ENCODE measurements around the gene HAUS8.
A peak's percentile ranks its signal among the peaks of the same experiment; 100 is the strongest.
"Not testable (repeated sequence)": the region's sequence is repeated elsewhere in the genome, so short reads cannot be mapped to it uniquely, and the experiment has no call there.

Gene HAUS8, protein sequence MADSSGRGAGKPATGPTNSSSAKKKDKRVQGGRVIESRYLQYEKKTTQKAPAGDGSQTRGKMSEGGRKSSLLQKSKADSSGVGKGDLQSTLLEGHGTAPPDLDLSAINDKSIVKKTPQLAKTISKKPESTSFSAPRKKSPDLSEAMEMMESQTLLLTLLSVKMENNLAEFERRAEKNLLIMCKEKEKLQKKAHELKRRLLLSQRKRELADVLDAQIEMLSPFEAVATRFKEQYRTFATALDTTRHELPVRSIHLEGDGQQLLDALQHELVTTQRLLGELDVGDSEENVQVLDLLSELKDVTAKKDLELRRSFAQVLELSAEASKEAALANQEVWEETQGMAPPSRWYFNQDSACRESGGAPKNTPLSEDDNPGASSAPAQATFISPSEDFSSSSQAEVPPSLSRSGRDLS

DNA sequence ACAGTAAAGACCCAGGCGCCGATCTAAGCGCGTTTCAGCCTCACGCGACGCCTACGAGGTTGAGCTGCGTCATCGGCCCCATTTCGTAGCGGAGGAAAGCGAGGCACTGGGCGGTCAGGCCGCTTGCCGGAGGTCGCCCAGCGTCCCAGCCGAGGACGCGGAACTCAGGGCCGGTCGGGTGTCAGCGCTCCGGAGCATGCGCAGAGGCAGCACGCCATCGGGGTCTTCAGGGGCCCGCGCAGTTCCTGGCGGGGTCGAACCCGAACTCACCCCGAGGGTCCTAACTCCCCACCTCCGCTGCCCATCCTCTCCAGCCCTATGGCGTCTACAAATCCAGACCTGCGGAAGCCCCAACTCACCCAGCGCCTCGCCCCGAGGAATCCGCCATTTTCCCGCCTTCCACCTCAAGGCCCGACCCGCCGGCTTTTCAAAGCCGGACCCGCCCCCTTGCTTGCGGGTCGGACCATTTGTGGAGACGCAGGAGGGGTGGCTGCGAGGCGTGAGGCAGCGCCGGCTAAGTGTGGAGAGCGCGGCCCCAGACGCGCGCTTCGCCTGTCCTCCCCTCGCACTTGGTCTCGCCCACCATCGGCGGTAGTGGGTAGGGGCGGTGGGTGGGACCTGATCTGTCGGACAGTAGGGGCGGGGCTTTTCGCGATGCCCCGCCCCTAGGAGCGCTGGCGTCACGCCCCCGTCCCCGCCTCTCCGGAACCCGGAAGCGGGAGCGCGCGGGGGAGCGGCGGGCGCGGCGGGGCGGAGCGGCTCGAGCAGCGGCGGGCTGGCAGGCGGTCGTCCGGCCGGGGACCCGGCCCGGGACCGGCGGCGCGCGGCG lies at the start of gene HAUS8, which contains the start of gene MYO9B:
Gene HAUS8, minus strand, starts transcription at position 418 of the 829 bp plus-strand sequence. Its CDS starts 30 bp downstream, at position 388.
Gene MYO9B, plus strand, starts transcription at position 743 of the 829 bp plus-strand sequence. CDS start 25,941 bp downstream, outside the sequence.
- DNase-seq = peak; percentile 100

GRCh38 chr19:17124025-17124424 lies 48.8 kb upstream of the HAUS8 start:
- DNase-seq = no peak

DNA sequence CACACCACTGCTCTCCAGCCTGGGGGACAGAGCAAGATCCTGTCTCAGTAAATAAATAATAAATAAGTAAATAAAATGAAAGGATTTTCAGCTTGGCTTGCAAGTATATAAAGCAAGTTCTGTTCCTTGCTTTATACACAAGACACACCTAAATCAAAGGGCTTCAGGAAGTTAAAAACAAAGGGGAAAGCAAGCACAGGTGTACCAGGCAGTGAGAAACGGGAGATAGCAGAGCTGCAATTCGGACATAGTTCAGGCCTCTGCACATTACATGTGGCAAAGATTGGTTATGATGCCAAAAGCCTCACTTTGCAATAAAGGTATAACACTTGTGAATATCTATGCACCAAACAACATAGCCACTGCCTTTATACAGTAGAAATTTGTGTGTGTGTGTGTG lies 47.8 kb upstream of the HAUS8 start:
- DNase-seq = no peak

DNA sequence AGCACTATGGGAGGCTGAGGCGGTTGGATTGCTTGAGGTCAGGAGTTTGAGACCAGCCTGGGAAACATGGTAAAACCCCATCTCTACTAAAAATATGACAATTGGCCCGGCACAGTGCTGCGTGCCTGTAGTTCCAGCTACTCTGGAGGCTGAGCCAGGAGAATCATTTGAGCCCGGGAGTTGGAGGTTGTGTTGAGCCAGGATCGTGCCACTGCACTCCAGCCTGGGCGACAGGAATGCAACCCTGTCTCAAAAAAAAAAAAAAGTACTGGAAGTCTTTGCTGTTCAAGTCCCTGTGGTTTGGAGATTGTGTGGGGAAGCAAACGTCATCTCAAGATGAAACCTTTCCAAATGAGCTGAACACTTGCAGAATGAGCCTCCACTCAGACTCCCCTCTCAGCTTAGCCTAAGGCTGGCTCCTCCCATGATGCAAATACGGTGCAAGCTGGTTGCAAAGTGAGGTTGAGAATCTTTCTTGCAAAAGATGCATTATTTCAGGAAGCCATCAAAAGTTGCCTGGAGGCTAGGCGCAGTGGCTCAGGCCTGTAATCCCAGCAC lies 46.6 kb upstream of the HAUS8 start:
- no peak for DNase-seq

- DNase-seq = no peak
These were observed 43.7 kb upstream of the HAUS8 start for GRCh38 chr19:17118957-17119356.

- DNase-seq = no peak
These were observed 41.9 kb upstream of the HAUS8 start for GRCh38 chr19:17116996-17117702.

GRCh38 chr19:17114414-17114831 lies 39.2 kb upstream of the HAUS8 start:
- no peak for DNase-seq

- DNase-seq = no peak
These were observed 38.0 kb upstream of the HAUS8 start for GRCh38 chr19:17113127-17113785.

DNA sequence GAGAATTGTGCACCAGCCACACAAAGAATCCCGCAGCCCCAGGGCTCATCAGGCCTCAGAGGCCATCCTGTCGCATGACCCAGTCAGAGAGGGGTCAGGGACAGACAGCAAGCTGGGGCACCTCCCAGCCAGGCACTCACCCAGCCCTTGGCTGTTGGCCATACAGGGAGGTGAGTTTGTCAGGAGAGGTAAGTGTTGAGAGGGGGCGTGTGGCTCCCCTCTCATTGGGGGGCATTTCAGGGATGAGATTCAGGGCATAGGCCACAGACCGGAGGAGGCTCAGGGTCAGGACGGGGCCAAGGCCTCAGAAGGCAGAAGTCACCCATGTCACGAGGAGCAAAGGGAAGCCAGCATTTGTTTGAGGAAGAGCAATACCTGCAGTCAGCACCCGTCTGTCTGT lies 37.4 kb upstream of the HAUS8 start:
- no peak for DNase-seq

GRCh38 chr19:17112271-17112670 lies 37.0 kb upstream of the HAUS8 start:
- no peak for DNase-seq

DNA sequence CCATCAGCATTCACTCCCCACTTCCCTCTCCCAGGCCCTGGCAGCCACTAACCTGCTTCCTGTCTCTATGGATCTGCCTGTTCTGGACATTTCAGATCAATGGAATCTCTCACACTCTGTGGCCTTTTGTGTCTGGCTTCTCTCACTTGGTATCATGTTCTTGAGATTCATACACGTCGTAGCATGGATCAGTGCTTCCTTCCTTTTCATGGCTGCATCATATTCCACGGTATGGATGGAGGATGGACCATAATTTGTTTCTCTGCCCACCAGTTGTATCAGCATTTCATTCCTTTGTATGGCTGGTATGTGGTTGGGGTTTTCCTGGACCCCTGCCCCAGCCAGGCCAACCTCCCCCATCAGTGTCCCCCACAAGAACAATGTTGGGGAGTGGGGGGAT lies 36.5 kb upstream of the HAUS8 start:
- DNase-seq = no peak

DNA sequence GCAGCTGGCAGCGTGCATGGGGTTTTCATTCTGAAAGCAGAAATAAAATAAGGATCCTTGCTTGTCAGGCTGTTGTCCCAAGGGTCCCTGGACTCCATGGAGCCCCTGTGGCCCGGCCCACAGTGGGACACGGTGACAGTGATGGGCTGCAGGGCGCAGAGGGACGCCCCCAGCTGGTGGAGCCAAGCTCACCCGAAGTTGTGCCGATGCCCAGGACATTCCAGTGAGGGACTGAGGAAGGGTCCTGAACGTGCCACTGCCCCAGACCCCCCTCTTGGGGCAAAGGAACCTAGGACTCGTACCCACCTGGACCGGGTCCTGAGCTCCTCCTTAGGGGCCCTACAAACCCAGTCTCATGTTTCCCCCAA lies 35.3 kb upstream of the HAUS8 start:
- DNase-seq = no peak

GRCh38 chr19:17109962-17110598 lies 34.8 kb upstream of the HAUS8 start:
- no peak for DNase-seq

GRCh38 chr19:17109300-17109699 lies 34.0 kb upstream of the HAUS8 start:
- no peak for DNase-seq

- DNase-seq = no peak
These were observed 33.2 kb upstream of the HAUS8 start for GRCh38 chr19:17108453-17108784.

DNA sequence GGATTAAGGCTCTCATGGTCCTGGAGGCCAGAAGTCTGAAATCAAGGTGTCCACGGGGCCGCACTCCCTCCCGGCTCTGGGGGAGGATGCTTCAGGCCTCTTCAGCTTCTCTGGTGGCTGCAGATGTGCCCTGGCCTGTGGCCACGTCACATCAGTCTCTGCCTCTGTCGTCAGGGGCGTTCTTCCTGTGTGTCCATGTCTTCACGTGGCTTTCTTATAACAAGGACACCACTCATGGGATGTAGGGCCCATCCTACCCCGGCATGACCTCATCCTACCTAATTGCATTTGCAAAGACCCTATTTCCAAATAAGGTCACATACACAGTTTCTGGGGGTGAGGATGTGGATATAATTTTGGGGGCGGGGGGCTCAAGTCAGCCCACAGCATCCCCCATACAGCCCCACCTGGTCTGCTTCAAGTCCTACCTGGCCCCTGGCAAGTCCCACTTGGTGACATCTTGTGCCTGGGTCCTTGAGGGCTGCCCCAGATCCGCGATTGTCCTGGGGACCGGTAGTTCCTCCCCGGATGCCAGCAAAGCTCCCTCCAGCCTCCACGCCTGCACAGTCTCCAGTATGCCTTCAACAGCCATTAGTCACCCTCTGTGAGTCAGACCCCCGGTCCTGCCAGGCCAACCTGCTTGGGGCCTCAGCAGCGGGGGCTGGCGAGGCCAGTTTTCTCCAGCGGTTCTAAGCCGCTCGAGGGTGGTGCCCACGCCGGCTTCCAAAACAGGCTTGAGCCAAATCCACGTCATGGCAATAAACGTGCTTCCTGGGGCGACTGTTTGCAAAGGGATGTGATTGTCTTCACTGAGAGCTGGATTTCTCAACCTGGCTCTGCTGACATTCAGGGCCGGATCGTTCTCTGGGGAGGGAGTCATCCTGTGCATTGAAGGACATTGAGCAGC lies 32.5 kb upstream of the HAUS8 start:
- DNase-seq = no peak

DNA sequence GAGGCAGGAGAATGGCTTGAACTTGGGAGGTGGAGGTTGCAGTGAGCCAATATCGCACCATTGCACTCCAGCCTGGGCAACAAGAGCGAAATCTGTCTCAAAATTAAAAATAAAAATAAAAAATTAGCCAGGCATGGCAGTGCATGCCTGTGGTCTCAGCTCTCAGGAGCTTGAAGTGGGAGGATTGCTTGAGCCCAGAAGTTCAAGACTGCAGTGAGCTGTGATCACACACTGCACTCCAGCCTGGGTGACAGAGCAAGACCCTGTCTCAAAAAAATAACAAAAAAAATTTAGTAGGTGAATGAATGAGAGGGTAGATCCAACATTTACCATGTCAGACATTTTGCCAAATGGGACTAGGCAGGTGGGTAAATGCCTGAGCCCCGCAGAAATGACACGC lies 31.7 kb upstream of the HAUS8 start:
- DNase-seq = not testable (repeated sequence)

GRCh38 chr19:17105556-17105955 lies 30.3 kb upstream of the HAUS8 start:
- no peak for DNase-seq

DNA sequence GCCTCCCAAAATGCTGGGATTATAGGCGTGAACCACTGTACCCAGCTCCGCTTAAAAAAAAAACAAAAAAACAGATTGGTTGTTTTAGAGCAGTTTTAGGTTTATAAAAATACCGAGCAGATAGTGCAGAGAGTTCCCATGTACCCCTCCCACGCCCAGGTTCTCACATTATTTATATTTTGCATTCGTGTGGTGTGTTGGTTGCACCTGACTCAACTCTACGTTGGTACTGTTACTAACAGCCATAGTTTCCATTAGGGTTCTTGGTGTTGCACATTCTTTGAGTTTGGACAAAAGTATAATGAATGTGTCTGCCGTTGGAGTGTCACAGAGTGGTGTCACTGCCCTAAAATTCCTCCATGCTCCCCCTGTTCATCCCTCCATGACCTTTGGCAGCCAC lies 29.4 kb upstream of the HAUS8 start:
- DNase-seq = no peak

DNA sequence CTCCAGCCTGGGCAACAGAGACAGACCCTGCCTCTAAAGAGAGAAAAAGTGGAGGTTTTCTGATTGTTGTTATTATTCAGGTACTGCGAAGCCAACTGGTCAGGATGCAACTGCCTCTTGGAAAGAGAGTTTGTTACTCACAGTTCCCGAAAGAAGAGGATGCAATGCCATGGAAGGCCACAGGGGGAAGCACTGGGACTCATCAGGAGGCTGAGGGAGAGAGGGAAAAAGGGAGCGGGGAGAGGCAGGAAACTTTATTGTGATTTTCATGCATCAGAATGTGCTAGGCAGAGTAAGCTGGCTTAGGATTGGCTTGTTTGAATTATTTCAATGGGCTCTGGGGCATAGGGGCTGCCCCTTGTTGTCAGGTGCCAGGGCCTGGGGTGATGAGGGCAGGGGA lies 27.9 kb upstream of the HAUS8 start:
- no peak for DNase-seq
